GM18498 (cell line): ENCODE data around the gene HRCT1.

Experiments
- ATAC-seq: cut with Tn5 transposase; IDR thresholded peaks from one replicate; pipeline ENCODE4 v1.9.1; 2021; ENCODE audit warnings: mild to moderate bottlenecking, moderate library complexity; ENCODE audit not compliant: unreplicated experiment

HRCT1 gene

DNA sequence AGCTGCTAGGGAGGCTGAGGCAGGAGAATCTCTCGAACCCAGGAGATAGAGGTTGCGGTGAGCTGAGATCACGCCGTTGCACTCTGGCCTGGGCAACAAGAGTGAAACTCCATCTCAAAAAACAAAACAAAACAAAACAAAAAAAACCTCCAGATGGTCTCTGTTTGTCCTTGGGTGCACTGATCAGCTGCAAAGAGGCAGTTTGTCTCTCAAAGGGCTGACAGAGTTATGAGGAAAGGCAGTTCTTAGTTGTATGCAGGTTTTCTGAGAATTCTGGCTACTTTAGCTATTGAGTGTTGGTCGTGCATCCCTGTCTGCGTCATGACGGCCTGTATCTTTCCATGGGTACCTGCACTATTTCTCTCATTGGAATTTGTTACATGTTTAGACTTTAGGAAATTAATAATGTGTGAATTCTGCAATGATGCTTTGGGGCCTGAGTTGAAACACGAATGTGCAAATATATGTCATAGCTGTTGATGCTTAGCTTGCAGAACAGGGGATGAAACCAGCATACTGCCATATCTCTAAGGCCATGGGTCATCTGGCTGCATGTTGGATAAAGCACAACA, 33.8 kb downstream of the HRCT1 start:
- no peak for ATAC-seq

GRCh38 chr9:35940458-35941407, 34.7 kb downstream of the HRCT1 start:
- ATAC-seq, result no peak

DNA sequence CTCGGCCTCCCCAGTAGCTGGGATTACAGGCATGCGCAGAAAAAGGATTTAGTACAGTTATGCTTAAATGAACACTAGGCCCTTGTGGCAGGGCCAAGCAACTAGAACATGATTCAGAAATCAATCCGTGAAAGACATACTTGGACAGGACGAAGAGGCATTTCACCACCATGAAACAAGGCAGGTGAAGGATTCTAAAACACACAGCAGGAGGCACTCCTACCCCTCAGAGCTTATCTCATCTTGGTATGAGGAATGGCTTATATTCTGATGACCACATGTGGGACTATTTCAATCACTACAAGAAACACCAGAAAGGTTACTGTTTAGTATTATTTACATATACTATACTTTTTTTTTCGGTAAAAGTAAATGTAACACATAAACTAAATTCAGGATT, 36.3 kb downstream of the HRCT1 start:
- no peak for ATAC-seq

GRCh38 chr9:35944173-35944572, 38.2 kb downstream of the HRCT1 start:
- no peak for ATAC-seq

DNA sequence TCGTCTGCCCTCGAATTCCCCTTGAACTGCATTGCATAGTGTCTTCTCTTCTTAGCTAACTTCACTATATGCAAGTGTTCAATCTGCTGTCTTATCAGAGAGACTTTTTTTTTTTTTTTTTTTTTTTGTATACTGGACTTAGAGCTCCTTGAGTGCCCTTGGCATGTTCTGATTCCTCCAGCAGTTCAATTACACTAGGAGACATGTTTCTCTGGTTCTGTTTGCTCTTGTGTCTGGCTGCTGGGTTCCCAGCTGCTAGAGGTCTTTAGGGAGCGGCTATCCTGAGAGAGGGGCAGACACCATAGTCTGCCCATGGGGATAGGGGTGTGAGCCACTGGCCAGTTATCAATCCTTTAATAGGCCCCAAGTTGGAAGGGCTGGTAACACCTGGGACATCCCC, 38.8 kb downstream of the HRCT1 start:
- ATAC-seq, result no peak

DNA sequence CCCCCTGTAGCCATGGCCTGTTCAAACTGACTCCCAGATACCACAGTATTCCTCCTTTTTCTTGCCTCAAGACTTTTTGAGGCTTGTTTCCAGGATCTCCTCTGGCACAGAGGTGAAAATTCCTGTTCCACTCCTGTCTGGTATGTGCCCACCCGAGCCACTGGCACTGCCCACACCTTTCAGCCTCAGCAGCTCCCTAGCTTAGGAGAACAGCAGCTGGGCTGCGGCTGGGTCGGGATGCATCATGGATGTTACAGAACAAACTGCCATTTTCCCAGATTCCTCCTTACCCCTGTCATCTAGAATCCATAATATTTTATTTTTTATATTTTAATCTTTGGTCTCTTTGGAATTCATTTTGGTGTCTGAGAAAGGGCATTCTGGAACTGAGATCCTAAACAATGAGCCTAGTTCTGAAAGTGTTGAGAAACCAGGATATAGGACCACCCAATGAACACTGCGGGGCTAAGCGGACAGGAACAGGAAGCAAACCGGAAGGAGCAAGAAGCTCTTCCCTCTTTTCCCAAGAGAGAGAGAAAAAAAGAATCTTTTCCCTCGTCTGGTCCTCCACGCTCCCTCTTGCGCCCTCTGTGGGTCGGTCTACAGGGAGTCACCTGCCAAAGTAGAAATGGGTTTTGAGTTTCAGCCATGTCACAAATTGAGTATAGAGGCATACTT, 39.5 kb downstream of the HRCT1 start:
- ATAC-seq, result no peak

- ATAC-seq, result no peak
Measured at GRCh38 chr9:35948451-35948850, 42.4 kb downstream of the HRCT1 start.

DNA sequence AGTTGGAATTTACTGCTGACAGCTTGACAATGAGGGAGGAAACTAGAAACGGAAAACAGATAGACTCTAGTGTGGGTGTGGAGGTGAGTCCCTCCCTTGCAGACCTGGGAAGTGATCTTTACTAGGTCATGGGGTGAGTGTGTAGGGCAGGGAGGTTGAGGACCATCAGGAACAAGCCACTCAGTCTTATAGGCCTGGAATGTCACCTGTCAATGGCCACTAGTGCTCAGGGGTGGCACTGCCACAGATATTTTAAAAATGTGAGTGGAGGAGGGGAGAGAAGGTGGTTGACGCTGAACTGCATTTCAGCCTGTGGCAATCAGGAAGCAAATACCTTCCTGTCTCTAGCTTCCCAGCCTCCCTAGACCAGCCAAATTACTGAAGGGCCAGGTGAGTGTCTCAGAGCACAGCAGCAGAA, 42.9 kb downstream of the HRCT1 start:
- ATAC-seq, result no peak

DNA sequence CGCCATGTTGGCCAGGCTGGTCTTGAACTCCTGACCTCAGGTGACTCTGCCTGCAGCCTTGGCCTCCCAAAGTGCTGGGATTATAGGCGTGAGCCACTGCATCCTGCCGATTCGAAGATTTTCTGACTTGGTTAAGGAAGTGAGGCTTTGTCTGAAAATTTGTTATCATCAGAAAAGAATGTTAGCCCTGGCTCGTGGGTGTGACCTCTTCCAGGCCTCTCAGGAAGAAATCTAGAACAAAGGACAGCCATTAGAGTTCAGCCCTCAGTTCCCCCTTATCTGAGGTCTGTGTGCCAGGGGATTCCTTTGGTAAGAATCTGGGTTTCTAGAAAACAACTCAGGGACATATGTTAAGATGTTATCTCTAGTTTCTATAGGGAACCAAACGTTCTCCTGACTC, 45.7 kb downstream of the HRCT1 start:
- ATAC-seq, result no peak

DNA sequence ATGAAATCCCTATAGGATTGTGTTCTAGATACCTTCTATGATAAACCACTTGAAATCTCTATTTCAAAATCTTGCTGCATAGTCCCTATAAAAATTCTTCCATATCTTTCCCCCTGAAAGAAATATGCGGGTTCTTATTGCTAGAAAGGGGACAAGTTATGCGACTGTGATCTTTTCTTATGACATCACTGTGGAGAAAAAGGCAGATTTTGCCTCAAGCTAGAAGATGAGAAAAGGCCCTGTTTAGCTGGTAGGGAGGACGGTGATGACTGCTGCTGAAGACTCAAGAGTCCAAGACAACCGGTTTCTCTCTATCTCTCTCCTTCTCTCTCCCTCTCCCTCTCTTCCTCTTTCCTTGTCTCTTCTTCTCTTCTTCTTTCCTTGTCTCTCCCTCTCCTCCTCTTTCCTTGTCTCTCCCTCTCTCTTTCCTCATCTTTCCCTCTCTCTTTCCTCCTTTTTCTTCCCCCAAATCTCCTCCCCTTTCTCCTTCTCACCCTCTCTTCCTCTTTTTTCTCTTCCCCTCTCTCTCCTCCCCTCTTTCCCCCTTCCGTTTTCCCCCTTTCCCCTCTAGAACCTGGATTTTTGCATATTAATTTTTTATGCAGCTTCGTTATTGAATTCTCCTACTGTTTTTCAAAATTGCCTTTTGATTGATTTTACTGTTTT, 46.7 kb downstream of the HRCT1 start:
- ATAC-seq, result no peak

- peak; percentile 41 for ATAC-seq
Measured at GRCh38 chr9:35954942-35955546, 49.0 kb downstream of the HRCT1 start.

GRCh38 chr9:35956651-35957050, 50.6 kb downstream of the HRCT1 start:
- ATAC-seq, result no peak
